GM12873 (cell line): Measurements from ENCODE around the gene TFR2.

Experiments used
- CTCF ChIP-seq: IDR thresholded peaks from 2 replicates; pipeline ENCODE4 v1.5.1; 2012; ENCODE audit warnings: low read depth, mild to moderate bottlenecking, moderate library complexity, low read length, control low read depth; ENCODE audit not compliant: insufficient read depth; ENCODE audit errors: missing control alignments

Gene TFR2

GRCh38 chr7:100675581-100676350 is 34.4 kb upstream of the TFR2 start:
- TF ChIP-seq CTCF, result no peak

GRCh38 chr7:100675105-100675451 is 33.7 kb upstream of the TFR2 start:
- TF ChIP-seq CTCF, result no peak

- TF ChIP-seq CTCF, result no peak
Observed at GRCh38 chr7:100674411-100675104, 33.2 kb upstream of the TFR2 start.

GRCh38 chr7:100673942-100674410 is 32.6 kb upstream of the TFR2 start:
- TF ChIP-seq CTCF, result no peak

- TF ChIP-seq CTCF, result no peak
Observed at GRCh38 chr7:100673302-100673941, 32.1 kb upstream of the TFR2 start, which contains the start of gene GNB2. TSS of gene GNB2 (plus strand) at chr7:100673740. CDS start at chr7:100676266, 2,526 bp downstream.

- no peak for TF ChIP-seq CTCF
Observed at GRCh38 chr7:100671353-100672327, 30.3 kb upstream of the TFR2 start.

GRCh38 chr7:100670074-100670473 is 28.7 kb upstream of the TFR2 start:
- TF ChIP-seq CTCF, result no peak
